ENCODE measurements around the gene GCLC. TPM values are rescaled to one million over a fixed set of nuclear protein-coding genes. Genes with fewer than 3 reads are reported as not detected.

GCLC gene
- total and polyA plus RNA-seq, 2 experiments from 2014 or later: 16.9 to 40.3 TPM

DNA sequence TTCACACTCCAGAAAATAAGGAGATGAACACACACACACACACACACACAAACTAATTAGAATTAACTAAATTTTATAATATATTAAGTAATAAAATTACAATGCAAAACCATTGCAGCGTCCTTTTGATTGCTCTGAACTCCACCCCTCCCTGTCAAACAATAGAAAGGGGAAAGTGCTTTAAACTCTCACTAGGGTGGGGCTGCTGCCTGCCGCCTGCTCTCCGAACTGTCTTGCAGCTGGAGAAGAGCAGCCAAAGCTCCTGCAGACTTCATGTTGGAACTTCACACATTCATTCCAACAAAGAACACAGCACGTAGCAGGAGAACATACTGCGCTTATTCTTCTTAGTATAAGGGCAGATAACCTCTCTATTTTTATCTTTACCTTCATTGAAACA lies 83.2 kb downstream of the GCLC start:
- peak; percentile 67 for ATAC-seq
- peaks cover 5% of the 10 kb centered on the region for H3K4me1 Mint-ChIP-seq
- Histone ChIP-seq H3K27ac (ENCODE audit: low read depth) (no peak overlapping the region), H3K9me2 (ENCODE audit: insufficient read depth) (no peaks in the 10 kb centered on the region), H3K36me3 (ENCODE audit: insufficient read depth) (no peaks in the 10 kb centered on the region), H3F3A (replicated peaks; ENCODE audit: low read depth) (no peaks in the 10 kb centered on the region), H3K4me3 (no peak overlapping the region), H3K4me1 (ENCODE audit: insufficient read depth) (no peaks in the 10 kb centered on the region), H3K27me3 (ENCODE audit: insufficient read depth) (no peaks in the 10 kb centered on the region), H2AFZ (peak overlapping the region; percentile 67), H3K79me2 (replicated peaks; ENCODE audit: insufficient read depth) (no peaks in the 10 kb centered on the region), H4K20me1 (replicated peaks; ENCODE audit: insufficient read depth) (no peaks in the 10 kb centered on the region), H3K4me2 (no peak overlapping the region)
- DNase-seq (ENCODE audit: low spot score): peak; percentile 22
- H3K4me3 Mint-ChIP-seq: no peak overlapping the region
- no peaks in the 10 kb centered on the region for H3K36me3 Mint-ChIP-seq (ENCODE audit: low read depth)
- H3K27ac Mint-ChIP-seq: no peak overlapping the region
- peaks cover 8% of the 10 kb centered on the region for H3K27me3 Mint-ChIP-seq (ENCODE audit: insufficient read depth, low read depth, poor library complexity)
- no peak for TF ChIP-seq CREB1 (CRISPR knock-in tag; IDR thresholded peaks at IDR 0.05; ENCODE audit: low read depth)
- TF ChIP-seq POLR2AphosphoS5 (IDR thresholded peaks at IDR 0.05; ENCODE audit: low read depth): no peak
- TF ChIP-seq EZH2 (IDR thresholded peaks at IDR 0.05; ENCODE audit: low read depth, unreplicated experiment): no peak
- TF ChIP-seq, protein P1, sequence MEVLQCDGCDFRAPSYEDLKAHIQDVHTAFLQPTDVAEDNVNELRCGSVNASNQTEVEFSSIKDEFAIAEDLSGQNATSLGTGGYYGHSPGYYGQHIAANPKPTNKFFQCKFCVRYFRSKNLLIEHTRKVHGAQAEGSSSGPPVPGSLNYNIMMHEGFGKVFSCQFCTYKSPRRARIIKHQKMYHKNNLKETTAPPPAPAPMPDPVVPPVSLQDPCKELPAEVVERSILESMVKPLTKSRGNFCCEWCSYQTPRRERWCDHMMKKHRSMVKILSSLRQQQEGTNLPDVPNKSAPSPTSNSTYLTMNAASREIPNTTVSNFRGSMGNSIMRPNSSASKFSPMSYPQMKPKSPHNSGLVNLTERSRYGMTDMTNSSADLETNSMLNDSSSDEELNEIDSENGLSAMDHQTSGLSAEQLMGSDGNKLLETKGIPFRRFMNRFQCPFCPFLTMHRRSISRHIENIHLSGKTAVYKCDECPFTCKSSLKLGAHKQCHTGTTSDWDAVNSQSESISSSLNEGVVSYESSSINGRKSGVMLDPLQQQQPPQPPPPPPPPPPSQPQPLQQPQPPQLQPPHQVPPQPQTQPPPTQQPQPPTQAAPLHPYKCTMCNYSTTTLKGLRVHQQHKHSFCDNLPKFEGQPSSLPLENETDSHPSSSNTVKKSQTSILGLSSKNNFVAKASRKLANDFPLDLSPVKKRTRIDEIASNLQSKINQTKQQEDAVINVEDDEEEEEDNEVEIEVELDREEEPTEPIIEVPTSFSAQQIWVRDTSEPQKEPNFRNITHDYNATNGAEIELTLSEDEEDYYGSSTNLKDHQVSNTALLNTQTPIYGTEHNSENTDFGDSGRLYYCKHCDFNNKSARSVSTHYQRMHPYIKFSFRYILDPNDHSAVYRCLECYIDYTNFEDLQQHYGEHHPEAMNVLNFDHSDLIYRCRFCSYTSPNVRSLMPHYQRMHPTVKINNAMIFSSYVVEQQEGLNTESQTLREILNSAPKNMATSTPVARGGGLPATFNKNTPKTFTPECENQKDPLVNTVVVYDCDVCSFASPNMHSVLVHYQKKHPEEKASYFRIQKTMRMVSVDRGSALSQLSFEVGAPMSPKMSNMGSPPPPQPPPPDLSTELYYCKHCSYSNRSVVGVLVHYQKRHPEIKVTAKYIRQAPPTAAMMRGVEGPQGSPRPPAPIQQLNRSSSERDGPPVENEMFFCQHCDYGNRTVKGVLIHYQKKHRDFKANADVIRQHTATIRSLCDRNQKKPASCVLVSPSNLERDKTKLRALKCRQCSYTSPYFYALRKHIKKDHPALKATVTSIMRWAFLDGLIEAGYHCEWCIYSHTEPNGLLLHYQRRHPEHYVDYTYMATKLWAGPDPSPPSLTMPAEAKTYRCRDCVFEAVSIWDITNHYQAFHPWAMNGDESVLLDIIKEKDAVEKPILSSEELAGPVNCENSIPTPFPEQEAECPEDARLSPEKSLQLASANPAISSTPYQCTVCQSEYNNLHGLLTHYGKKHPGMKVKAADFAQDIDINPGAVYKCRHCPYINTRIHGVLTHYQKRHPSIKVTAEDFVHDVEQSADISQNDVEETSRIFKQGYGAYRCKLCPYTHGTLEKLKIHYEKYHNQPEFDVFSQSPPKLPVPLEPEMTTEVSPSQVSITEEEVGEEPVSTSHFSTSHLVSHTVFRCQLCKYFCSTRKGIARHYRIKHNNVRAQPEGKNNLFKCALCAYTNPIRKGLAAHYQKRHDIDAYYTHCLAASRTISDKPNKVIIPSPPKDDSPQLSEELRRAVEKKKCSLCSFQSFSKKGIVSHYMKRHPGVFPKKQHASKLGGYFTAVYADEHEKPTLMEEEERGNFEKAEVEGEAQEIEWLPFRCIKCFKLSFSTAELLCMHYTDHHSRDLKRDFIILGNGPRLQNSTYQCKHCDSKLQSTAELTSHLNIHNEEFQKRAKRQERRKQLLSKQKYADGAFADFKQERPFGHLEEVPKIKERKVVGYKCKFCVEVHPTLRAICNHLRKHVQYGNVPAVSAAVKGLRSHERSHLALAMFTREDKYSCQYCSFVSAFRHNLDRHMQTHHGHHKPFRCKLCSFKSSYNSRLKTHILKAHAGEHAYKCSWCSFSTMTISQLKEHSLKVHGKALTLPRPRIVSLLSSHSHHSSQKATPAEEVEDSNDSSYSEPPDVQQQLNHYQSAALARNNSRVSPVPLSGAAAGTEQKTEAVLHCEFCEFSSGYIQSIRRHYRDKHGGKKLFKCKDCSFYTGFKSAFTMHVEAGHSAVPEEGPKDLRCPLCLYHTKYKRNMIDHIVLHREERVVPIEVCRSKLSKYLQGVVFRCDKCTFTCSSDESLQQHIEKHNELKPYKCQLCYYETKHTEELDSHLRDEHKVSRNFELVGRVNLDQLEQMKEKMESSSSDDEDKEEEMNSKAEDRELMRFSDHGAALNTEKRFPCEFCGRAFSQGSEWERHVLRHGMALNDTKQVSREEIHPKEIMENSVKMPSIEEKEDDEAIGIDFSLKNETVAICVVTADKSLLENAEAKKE (CRISPR knock-in tag; IDR thresholded peaks at IDR 0.05): no peak
- TF ChIP-seq EZH2phosphoT487 (IDR thresholded peaks at IDR 0.05; ENCODE audit: unreplicated experiment): no peak
- TF ChIP-seq, protein P2, sequence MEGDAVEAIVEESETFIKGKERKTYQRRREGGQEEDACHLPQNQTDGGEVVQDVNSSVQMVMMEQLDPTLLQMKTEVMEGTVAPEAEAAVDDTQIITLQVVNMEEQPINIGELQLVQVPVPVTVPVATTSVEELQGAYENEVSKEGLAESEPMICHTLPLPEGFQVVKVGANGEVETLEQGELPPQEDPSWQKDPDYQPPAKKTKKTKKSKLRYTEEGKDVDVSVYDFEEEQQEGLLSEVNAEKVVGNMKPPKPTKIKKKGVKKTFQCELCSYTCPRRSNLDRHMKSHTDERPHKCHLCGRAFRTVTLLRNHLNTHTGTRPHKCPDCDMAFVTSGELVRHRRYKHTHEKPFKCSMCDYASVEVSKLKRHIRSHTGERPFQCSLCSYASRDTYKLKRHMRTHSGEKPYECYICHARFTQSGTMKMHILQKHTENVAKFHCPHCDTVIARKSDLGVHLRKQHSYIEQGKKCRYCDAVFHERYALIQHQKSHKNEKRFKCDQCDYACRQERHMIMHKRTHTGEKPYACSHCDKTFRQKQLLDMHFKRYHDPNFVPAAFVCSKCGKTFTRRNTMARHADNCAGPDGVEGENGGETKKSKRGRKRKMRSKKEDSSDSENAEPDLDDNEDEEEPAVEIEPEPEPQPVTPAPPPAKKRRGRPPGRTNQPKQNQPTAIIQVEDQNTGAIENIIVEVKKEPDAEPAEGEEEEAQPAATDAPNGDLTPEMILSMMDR (conservative IDR thresholded peaks at IDR 0.05; ENCODE audit: low read depth in 2 of 2): no peak
- H3K9me3 Mint-ChIP-seq: no peaks in the 10 kb centered on the region; the same call in 2 of the 3 replicates
